ENCODE data around the gene ZNF544. TPM values are rescaled to one million over a fixed set of nuclear protein-coding genes. Genes with fewer than 3 reads are reported as not detected.
A peak's percentile ranks its signal among the peaks of the same experiment; 100 is the strongest.
"Not testable (repeated sequence)": the region's sequence is repeated elsewhere in the genome, so short reads cannot be mapped to it uniquely, and the experiment has no call there.

Gene ZNF544
- total RNA-seq, 2 experiments from 2014 or later, result 49.8 to 52.3 TPM

DNA sequence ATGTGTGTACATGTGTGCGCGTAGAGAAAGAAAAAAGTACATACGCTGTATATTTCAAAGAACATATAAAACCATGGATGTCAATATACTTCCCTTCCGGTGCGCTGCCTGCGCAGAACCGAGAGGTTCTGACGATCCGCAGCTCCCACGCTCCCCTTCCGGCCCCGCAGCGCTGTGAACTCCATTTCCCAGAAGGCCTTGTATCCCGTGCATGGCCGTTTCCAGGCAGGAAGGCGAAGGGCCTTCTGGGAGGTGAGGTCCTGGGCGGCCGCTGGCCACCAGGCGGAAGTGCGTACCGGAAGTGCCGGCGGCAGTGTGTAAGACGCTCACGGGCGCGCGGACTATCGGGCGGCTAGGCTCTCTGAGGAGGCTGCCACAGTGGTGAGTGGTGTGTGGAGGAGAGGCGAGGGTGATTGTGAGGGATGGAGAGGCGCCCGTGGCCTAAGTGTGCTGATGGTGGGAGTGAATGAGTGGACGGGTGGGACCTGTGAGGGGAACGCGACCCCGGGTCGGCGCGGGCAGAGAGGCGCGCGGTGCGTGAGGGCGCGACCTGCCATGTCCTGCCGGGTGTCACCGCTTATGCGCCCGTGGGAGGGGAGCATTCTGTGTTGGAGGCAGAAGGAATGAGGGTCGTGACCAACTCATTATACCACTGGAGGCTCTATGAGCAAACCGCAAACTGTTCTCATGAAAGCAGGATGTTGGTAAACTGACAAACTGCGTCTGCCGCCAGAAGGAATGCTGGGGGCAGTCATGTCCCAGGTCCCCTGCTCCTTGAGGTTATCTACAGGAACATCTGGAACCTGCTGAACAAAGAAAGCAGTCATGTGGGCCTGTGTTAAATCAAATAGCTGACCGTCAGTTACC, 76.6 kb downstream of the ZNF544 start, which contains the start of gene ERVK3-1:
Gene ERVK3-1, plus strand, starts transcription at position 313 of the 867 bp plus-strand sequence. CDS start 6,792 bp downstream, outside the sequence.
- Mint-ChIP-seq H3K4me1 (ENCODE audit: low read depth) (peaks cover 40% of the 10 kb centered on the region), H3K9me3 (peaks cover 3% of the 10 kb centered on the region), H3K27ac (peak within 1 kb of the TSS; percentile 95), H3K36me3 (ENCODE audit: low read depth) (peaks cover 73% of the 10 kb centered on the region), H3K27me3 (no peaks in the 10 kb centered on the region), H3K4me3 (peak within 1 kb of the TSS; percentile 84)
- ATAC-seq, result peak; percentile 98
- ChIA-PET POLR2A (interaction anchor here (0.6 to 2.3 kb wide), 8 partner anchors 9 to 214 kb away, joined by 3 to 6 read pairs (median 4); partner anchors contain the start of gene ZBTB45), CTCF (interaction anchor here (1.0 to 1.2 kb wide), 2 partner anchors 59 to 214 kb away, joined by 3 to 5 read pairs; partner anchors contain the start of gene ZBTB45)
- peak; percentile 97 for DNase-seq
- intact Hi-C loops (cut with micrococcal nuclease), result loop anchor here (5.0 kb wide), 1 partner anchor 82 kb away; the partner anchor contains the start of gene RPS5
- TF ChIP-seq, protein P1, sequence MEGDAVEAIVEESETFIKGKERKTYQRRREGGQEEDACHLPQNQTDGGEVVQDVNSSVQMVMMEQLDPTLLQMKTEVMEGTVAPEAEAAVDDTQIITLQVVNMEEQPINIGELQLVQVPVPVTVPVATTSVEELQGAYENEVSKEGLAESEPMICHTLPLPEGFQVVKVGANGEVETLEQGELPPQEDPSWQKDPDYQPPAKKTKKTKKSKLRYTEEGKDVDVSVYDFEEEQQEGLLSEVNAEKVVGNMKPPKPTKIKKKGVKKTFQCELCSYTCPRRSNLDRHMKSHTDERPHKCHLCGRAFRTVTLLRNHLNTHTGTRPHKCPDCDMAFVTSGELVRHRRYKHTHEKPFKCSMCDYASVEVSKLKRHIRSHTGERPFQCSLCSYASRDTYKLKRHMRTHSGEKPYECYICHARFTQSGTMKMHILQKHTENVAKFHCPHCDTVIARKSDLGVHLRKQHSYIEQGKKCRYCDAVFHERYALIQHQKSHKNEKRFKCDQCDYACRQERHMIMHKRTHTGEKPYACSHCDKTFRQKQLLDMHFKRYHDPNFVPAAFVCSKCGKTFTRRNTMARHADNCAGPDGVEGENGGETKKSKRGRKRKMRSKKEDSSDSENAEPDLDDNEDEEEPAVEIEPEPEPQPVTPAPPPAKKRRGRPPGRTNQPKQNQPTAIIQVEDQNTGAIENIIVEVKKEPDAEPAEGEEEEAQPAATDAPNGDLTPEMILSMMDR (IDR thresholded peaks at IDR 0.05), result no peak

DNA sequence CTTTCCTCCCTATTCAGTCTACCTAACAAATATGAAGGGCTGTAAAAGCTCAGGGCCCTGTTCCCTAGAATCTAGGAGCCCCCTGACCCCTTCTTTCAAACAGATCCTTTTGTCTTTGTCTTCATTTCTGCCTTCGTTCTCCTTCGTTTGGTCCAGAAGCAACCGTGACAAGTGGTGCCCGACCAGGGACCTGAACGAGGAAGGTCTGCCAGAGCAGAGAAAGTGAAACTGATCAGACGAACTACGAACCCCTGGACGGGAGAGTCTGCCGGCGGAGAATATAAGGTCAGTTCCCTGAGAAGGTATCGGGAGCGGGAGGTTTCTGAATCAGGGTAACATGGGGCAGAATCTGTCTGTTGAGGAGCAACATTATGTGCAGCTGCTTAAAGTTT, 77.2 kb downstream of the ZNF544 start:
- Mint-ChIP-seq H3K36me3 (ENCODE audit: low read depth) (peaks cover 72% of the 10 kb centered on the region), H3K4me1 (ENCODE audit: low read depth) (peaks cover 40% of the 10 kb centered on the region), H3K27ac (peak overlapping the region; percentile 95), H3K9me3 (peaks cover 3% of the 10 kb centered on the region), H3K4me3 (peak overlapping the region; percentile 84), H3K27me3 (no peaks in the 10 kb centered on the region)
- POLR2A ChIA-PET, result interaction anchor here (0.8 to 2.3 kb wide), 5 partner anchors 8 to 56 kb away, joined by 4 to 6 read pairs (median 5); no protein-coding TSS in a partner anchor
- ATAC-seq (no peak), DNase-seq (peak; percentile 12)
- TF ChIP-seq, protein P1 (IDR thresholded peaks at IDR 0.05), result no peak
- CTCF ChIA-PET, result interaction anchor here (0.9 to 1.2 kb wide), 3 partner anchors 58 to 214 kb away, joined by 3 to 5 read pairs (median 4); partner anchors contain the start of gene ZBTB45
- intact Hi-C loops (cut with micrococcal nuclease), result loop anchor here (5.0 kb wide), 1 partner anchor 81 kb away; the partner anchor contains the start of gene RPS5

DNA sequence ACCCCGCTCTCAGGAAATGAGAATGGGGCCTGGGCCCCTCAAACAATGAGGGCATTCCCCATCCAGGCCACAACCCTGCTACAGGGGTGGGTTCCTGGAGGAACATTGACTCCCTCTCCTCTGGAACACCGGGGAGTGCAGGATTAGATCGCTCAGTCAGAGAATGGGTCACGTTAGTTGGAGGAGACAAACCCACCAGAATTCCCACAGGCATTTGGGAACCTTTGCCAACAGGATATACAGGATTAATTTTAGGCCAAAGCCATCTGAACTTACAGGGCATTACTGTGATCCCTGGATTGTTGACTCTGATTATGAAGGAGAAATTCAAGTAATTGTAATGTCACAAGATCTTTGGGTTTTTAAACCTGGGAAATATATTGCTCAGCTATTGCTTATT, 79.0 kb downstream of the ZNF544 start:
- CTCF ChIA-PET, result interaction anchor here (0.7 to 1.6 kb wide), 3 partner anchors 19 to 206 kb away, joined by 3 to 4 read pairs (median 3); partner anchors contain the start of gene ZSCAN22
- intact Hi-C loops (cut with micrococcal nuclease), result loop anchor here (5.0 kb wide), 1 partner anchor 80 kb away; the partner anchor contains the start of gene RPS5
- peaks cover 40% of the 10 kb centered on the region for H3K4me1 Mint-ChIP-seq (ENCODE audit: low read depth)

DNA sequence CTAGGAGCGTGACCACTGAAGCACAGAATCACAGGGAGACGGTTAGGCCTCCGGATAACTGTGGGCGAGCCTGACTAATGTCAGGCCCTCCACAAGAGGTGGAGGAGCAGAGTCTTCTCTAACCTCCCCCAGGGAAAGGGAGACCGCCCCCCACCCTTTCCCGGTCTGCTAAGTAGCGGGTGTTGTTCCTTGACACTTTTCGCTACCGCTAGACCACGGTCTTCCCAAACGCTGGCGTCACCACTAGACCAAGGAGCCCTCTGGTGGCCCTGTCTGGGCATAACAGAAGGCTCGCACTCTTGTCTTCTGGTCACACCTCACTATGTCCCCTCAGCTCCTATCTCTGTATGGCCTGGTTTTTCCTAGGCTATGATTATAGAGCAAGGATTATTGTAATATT, 82.0 kb downstream of the ZNF544 start:
- POLR2A ChIA-PET, result not testable (repeated sequence)

More for the DNA sequence above, 79.0 kb downstream of the ZNF544 start:
- DNase-seq (no peak), ATAC-seq (no peak)
- TF ChIP-seq, protein P1 (IDR thresholded peaks at IDR 0.05), result no peak
- peaks cover 74% of the 10 kb centered on the region for H3K36me3 Mint-ChIP-seq (ENCODE audit: low read depth)
- H3K9me3 Mint-ChIP-seq, result peaks cover 3% of the 10 kb centered on the region
- H3K4me3 Mint-ChIP-seq, result no peak overlapping the region
- POLR2A ChIA-PET, result no interaction called here
- peak overlapping the region; percentile 58 for H3K27ac Mint-ChIP-seq
- no peaks in the 10 kb centered on the region for H3K27me3 Mint-ChIP-seq

More for the DNA sequence above, 82.0 kb downstream of the ZNF544 start:
- not testable (repeated sequence) for ATAC-seq, H3K27me3 Mint-ChIP-seq, H3K9me3 Mint-ChIP-seq, H3K27ac Mint-ChIP-seq, H3K4me3 Mint-ChIP-seq
- TF ChIP-seq, protein P1 (IDR thresholded peaks at IDR 0.05), result peak; percentile 54
- CTCF ChIA-PET, result interaction anchor here (1.0 to 1.9 kb wide), 2 partner anchors 16 to 209 kb away, joined by 3 to 5 read pairs; partner anchors contain the start of genes ZBTB45 and ZSCAN22
- H3K36me3 Mint-ChIP-seq (ENCODE audit: low read depth), result peaks cover 86% of the 10 kb centered on the region
- H3K4me1 Mint-ChIP-seq (ENCODE audit: low read depth), result peaks cover 33% of the 10 kb centered on the region
- intact Hi-C loops (cut with micrococcal nuclease), result loop anchor here (5.0 kb wide), 1 partner anchor 83 kb away; the partner anchor contains the start of gene ZNF544
- peak; percentile 30 for DNase-seq
